Duodenal mucosa (tissue), 2 donors: ENCODE data around the gene MAVS.

Experiments
- H3K27ac ChIP-seq: one replicate; pipeline ENCODE4 v1.7.0; 2013; ENCODE audit warnings: low read depth, low read length
- H3K27me3 ChIP-seq, 2 donors: one replicate each; pipeline ENCODE4 v1.7.0; 2013; ENCODE audit warnings: low read length in 2 of 2, control low read depth in 1 of 2; ENCODE audit not compliant: insufficient read depth in 2 of 2, control insufficient read depth in 1 of 2
- H3K36me3 ChIP-seq, 2 donors: one replicate each; pipeline ENCODE4 v1.7.0; 2013; ENCODE audit warnings: low read length in 2 of 2, control low read depth in 1 of 2; ENCODE audit not compliant: insufficient read depth in 2 of 2, control insufficient read depth in 1 of 2
- H3K4me1 ChIP-seq, 2 donors: one replicate each; pipeline ENCODE4 v1.7.0; 2013; ENCODE audit warnings: low read length in 2 of 2, control low read depth in 1 of 2; ENCODE audit not compliant: insufficient read depth in 2 of 2, control insufficient read depth in 1 of 2
- H3K4me3 ChIP-seq, 2 donors: one replicate each; pipeline ENCODE4 v1.7.0; 2013; ENCODE audit warnings: low read length in 2 of 2, low read depth in 1 of 2
- H3K9ac ChIP-seq, 2 donors: one replicate each; pipeline ENCODE4 v1.7.0; 2013; ENCODE audit warnings: low read length in 2 of 2, low read depth in 1 of 2
- H3K9me3 ChIP-seq, 2 donors: one replicate each; pipeline ENCODE4 v1.7.0; 2013; ENCODE audit warnings: low read length in 2 of 2, control low read depth in 1 of 2; ENCODE audit not compliant: control insufficient read depth in 1 of 2

The MAVS gene

GRCh38 chr20:3813848-3814581 is 32.6 kb upstream of the MAVS start:
- H3K4me3 ChIP-seq: no peak overlapping the region
- no peaks in the 10 kb centered on the region for H3K36me3 ChIP-seq
- no peak overlapping the region for H3K9ac ChIP-seq
- H3K27ac ChIP-seq: no peak overlapping the region
- no peaks in the 10 kb centered on the region for H3K9me3 ChIP-seq
- peaks cover 44 to 45% of the 10 kb centered on the region in 2 donors for H3K4me1 ChIP-seq
- H3K27me3 ChIP-seq: no peaks in the 10 kb centered on the region

GRCh38 chr20:3814928-3815495 is 31.6 kb upstream of the MAVS start:
- no peaks in the 10 kb centered on the region for H3K9me3 ChIP-seq
- H3K4me1 ChIP-seq: peaks cover 52 to 54% of the 10 kb centered on the region in 2 donors
- H3K27ac ChIP-seq: no peak overlapping the region
- no peaks in the 10 kb centered on the region for H3K36me3 ChIP-seq
- no peaks in the 10 kb centered on the region for H3K27me3 ChIP-seq
- H3K4me3 ChIP-seq: no peak overlapping the region
- H3K9ac ChIP-seq: no peak overlapping the region

GRCh38 chr20:3815703-3816315 is 30.8 kb upstream of the MAVS start:
- Histone ChIP-seq H3K27ac (no peak overlapping the region), H3K4me1 (peaks cover 47 to 49% of the 10 kb centered on the region in 2 donors), H3K9me3 (no peaks in the 10 kb centered on the region), H3K4me3 (no peak overlapping the region), H3K9ac (no peak overlapping the region), H3K27me3 (no peaks in the 10 kb centered on the region), H3K36me3 (no peaks in the 10 kb centered on the region)

- Histone ChIP-seq H3K9me3 (no peaks in the 10 kb centered on the region), H3K9ac (peak overlapping the region; percentile 4 to 49), H3K36me3 (peaks cover 11 to 12% of the 10 kb centered on the region in 2 donors), H3K27me3 (no peaks in the 10 kb centered on the region), H3K27ac (peak overlapping the region; percentile 34), H3K4me3 (no peak overlapping the region), H3K4me1 (peaks cover 34 to 36% of the 10 kb centered on the region in 2 donors)
These were observed 28.2 kb upstream of the MAVS start for GRCh38 chr20:3818155-3819151.

GRCh38 chr20:3819411-3820047 is 27.1 kb upstream of the MAVS start:
- Histone ChIP-seq H3K36me3 (peaks cover 17 to 23% of the 10 kb centered on the region in 2 donors), H3K4me1 (peaks cover 27 to 31% of the 10 kb centered on the region in 2 donors), H3K4me3 (peak overlapping the region; percentile 89 to 90), H3K27ac (peak overlapping the region; percentile 100), H3K27me3 (no peaks in the 10 kb centered on the region), H3K9me3 (no peaks in the 10 kb centered on the region), H3K9ac (peak overlapping the region; percentile 86 to 91)

GRCh38 chr20:3820048-3820900 is 26.4 kb upstream of the MAVS start, which contains the start of gene AP5S1:
Gene AP5S1, plus strand, starts transcription at chr20:3820547. Its CDS starts 1,571 bp downstream, at chr20:3822118.
- Histone ChIP-seq H3K36me3 (peaks cover 20 to 29% of the 10 kb centered on the region in 2 donors), H3K9me3 (no peaks in the 10 kb centered on the region), H3K4me3 (peak within 1 kb of the TSS; percentile 89 to 90), H3K27me3 (no peaks in the 10 kb centered on the region), H3K27ac (peak within 1 kb of the TSS; percentile 100), H3K4me1 (peaks cover 27 to 31% of the 10 kb centered on the region in 2 donors), H3K9ac (peak within 1 kb of the TSS; percentile 86 to 91)

GRCh38 chr20:3820901-3821727 is 25.5 kb upstream of the MAVS start:
- Histone ChIP-seq H3K9me3 (no peaks in the 10 kb centered on the region), H3K4me3 (peak overlapping the region; percentile 89 to 90), H3K27me3 (no peaks in the 10 kb centered on the region), H3K36me3 (peaks cover 29 to 38% of the 10 kb centered on the region in 2 donors), H3K9ac (peak overlapping the region; percentile 86 to 91), H3K4me1 (peaks cover 27 to 31% of the 10 kb centered on the region in 2 donors), H3K27ac (peak overlapping the region; percentile 100)

- Histone ChIP-seq H3K9ac (no peak overlapping the region), H3K36me3 (peaks cover 30 to 45% of the 10 kb centered on the region in 2 donors), H3K4me1 (peaks cover 27 to 31% of the 10 kb centered on the region in 2 donors), H3K27ac (no peak overlapping the region), H3K27me3 (no peaks in the 10 kb centered on the region), H3K9me3 (no peaks in the 10 kb centered on the region), H3K4me3 (no peak overlapping the region)
These were observed 24.6 kb upstream of the MAVS start for GRCh38 chr20:3821996-3822395.
